Immature natural killer cell (primary cell): Measurements from ENCODE around the gene ZMAT5. TPM values are rescaled to one million over a fixed set of nuclear protein-coding genes. Genes with fewer than 3 reads are reported as not detected.

Experiments
- DNase-seq, 3 donors: peaks; one replicate each; pipeline ENCODE4 v3.0.0; 2022; ENCODE audit warnings: mixed read lengths in 1 of 3
- H3K27ac Mint-ChIP-seq, 6 donors: one replicate each; pipeline ENCODE4 v1.8.0; 2020; ENCODE audit warnings: mixed read lengths in 6 of 6, mild to moderate bottlenecking in 5 of 6, inconsistent platforms in 4 of 6, moderate library complexity in 3 of 6
- H3K27me3 Mint-ChIP-seq, 3 donors: one replicate each; pipeline ENCODE4 v1.8.0; 2020 to 2021; ENCODE audit warnings: low read depth in 3 of 3, mild to moderate bottlenecking in 3 of 3, mixed read lengths in 3 of 3, moderate library complexity in 3 of 3, inconsistent platforms in 1 of 3
- H3K36me3 Mint-ChIP-seq, 3 donors: one replicate each; pipeline ENCODE4 v1.8.0; 2020; ENCODE audit warnings: mixed read lengths in 3 of 3, inconsistent platforms in 2 of 3, mild to moderate bottlenecking in 2 of 3
- H3K4me1 Mint-ChIP-seq, 2 donors: one replicate each; pipeline ENCODE4 v1.8.0; 2020; ENCODE audit warnings: inconsistent platforms in 2 of 2, mild to moderate bottlenecking in 2 of 2, mixed read lengths in 2 of 2, moderate library complexity in 1 of 2
- H3K4me3 Mint-ChIP-seq, 5 donors: one replicate each; pipeline ENCODE4 v1.8.0; 2020; ENCODE audit warnings: mild to moderate bottlenecking in 5 of 5, mixed read lengths in 5 of 5, inconsistent platforms in 3 of 5, moderate library complexity in 3 of 5
- H3K9me3 Mint-ChIP-seq, 6 donors: one replicate each; pipeline ENCODE4 v1.8.0; 2020; ENCODE audit warnings: mild to moderate bottlenecking in 6 of 6, mixed read lengths in 6 of 6, inconsistent platforms in 4 of 6, moderate library complexity in 3 of 6
- polyA plus RNA-seq, 3 donors: library from polyadenylated mRNA; unstranded; fragments of 300-500 nt; fragmentation: Illumina TruSeq; gene quantifications; one replicate each; pipeline ENCODE4 v1.2.3, GENCODE V29; 2021

The ZMAT5 gene
- polyA plus RNA-seq, 3 donors from 2014 or later = 59.3 to 77.7 (median 72.2) TPM

- DNase-seq = no peak
- Mint-ChIP-seq H3K27me3 (peaks cover 0 to 3% (median 0%) of the 10 kb centered on the region in 3 donors), H3K27ac (no peak overlapping the region), H3K9me3 (no peaks in the 10 kb centered on the region), H3K4me3 (no peak overlapping the region), H3K36me3 (peaks cover 12 to 43% (median 16%) of the 10 kb centered on the region in 3 donors), H3K4me1 (peaks cover 0 to 25% of the 10 kb centered on the region in 2 donors)
Observed at GRCh38 chr22:29799217-29799680, 32.4 kb upstream of the ZMAT5 start.

GRCh38 chr22:29798801-29799200 lies 32.0 kb upstream of the ZMAT5 start:
- H3K9me3 Mint-ChIP-seq = no peaks in the 10 kb centered on the region
- peak overlapping the region in 1 of 6 donors; percentile 41 for H3K27ac Mint-ChIP-seq
- H3K27me3 Mint-ChIP-seq = peaks cover 0 to 3% (median 0%) of the 10 kb centered on the region in 3 donors
- no peak overlapping the region for H3K4me3 Mint-ChIP-seq
- no peak for DNase-seq
- peaks cover 12 to 42% (median 16%) of the 10 kb centered on the region in 3 donors for H3K36me3 Mint-ChIP-seq
- H3K4me1 Mint-ChIP-seq = peaks cover 0 to 25% of the 10 kb centered on the region in 2 donors

- DNase-seq = no peak
- Mint-ChIP-seq H3K27ac (peak overlapping the region in 3 of 6 donors; percentile 14 to 66 (median 21)), H3K36me3 (peaks cover 9 to 37% (median 12%) of the 10 kb centered on the region in 3 donors), H3K4me1 (peaks cover 0 to 25% of the 10 kb centered on the region in 2 donors), H3K27me3 (peaks cover 0 to 3% (median 0%) of the 10 kb centered on the region in 3 donors), H3K9me3 (no peaks in the 10 kb centered on the region), H3K4me3 (no peak overlapping the region)
Observed at GRCh38 chr22:29798318-29798717, 31.5 kb upstream of the ZMAT5 start.

GRCh38 chr22:29797351-29797750 lies 30.5 kb upstream of the ZMAT5 start:
- Mint-ChIP-seq H3K9me3 (no peaks in the 10 kb centered on the region), H3K4me3 (no peak overlapping the region), H3K27ac (peak overlapping the region in 1 of 6 donors; percentile 40), H3K27me3 (peaks cover 0 to 3% (median 0%) of the 10 kb centered on the region in 3 donors), H3K4me1 (peaks cover 0 to 25% of the 10 kb centered on the region in 2 donors), H3K36me3 (peaks cover 9 to 36% (median 11%) of the 10 kb centered on the region in 3 donors)
- peak in 1 of 3 donors; percentile 14 for DNase-seq

- peaks cover 0 to 3% (median 0%) of the 10 kb centered on the region in 3 donors for H3K27me3 Mint-ChIP-seq
- peaks cover 0 to 25% of the 10 kb centered on the region in 2 donors for H3K4me1 Mint-ChIP-seq
- no peak for DNase-seq
- no peaks in the 10 kb centered on the region for H3K9me3 Mint-ChIP-seq
- H3K27ac Mint-ChIP-seq = no peak overlapping the region
- no peak overlapping the region for H3K4me3 Mint-ChIP-seq
- peaks cover 6 to 35% (median 9%) of the 10 kb centered on the region in 3 donors for H3K36me3 Mint-ChIP-seq
Observed at GRCh38 chr22:29795663-29796062, 28.9 kb upstream of the ZMAT5 start.

GRCh38 chr22:29793396-29793795 lies 26.6 kb upstream of the ZMAT5 start:
- peaks cover 0 to 14% of the 10 kb centered on the region in 2 donors for H3K4me1 Mint-ChIP-seq
- H3K9me3 Mint-ChIP-seq = no peaks in the 10 kb centered on the region
- DNase-seq = no peak
- H3K36me3 Mint-ChIP-seq = peaks cover 4 to 31% (median 5%) of the 10 kb centered on the region in 3 donors
- no peak overlapping the region for H3K27ac Mint-ChIP-seq
- peaks cover 0 to 3% (median 0%) of the 10 kb centered on the region in 3 donors for H3K27me3 Mint-ChIP-seq
- no peak overlapping the region for H3K4me3 Mint-ChIP-seq

GRCh38 chr22:29790061-29790460 lies 23.3 kb upstream of the ZMAT5 start:
- Mint-ChIP-seq H3K4me3 (no peak overlapping the region), H3K36me3 (peaks cover 8 to 28% (median 12%) of the 10 kb centered on the region in 3 donors), H3K27ac (peak overlapping the region in 1 of 6 donors; percentile 56), H3K4me1 (no peaks in the 10 kb centered on the region), H3K9me3 (no peaks in the 10 kb centered on the region), H3K27me3 (no peaks in the 10 kb centered on the region)
- DNase-seq = no peak

GRCh38 chr22:29788339-29789279 lies 21.8 kb upstream of the ZMAT5 start:
- DNase-seq = no peak
- Mint-ChIP-seq H3K4me3 (no peak overlapping the region), H3K27me3 (no peaks in the 10 kb centered on the region), H3K9me3 (no peaks in the 10 kb centered on the region), H3K27ac (peak overlapping the region in 1 of 6 donors; percentile 13), H3K4me1 (no peaks in the 10 kb centered on the region), H3K36me3 (peaks cover 8 to 26% (median 12%) of the 10 kb centered on the region in 3 donors)

- DNase-seq = no peak
- Mint-ChIP-seq H3K27ac (no peak overlapping the region), H3K36me3 (peaks cover 8 to 26% (median 12%) of the 10 kb centered on the region in 3 donors), H3K4me3 (no peak overlapping the region), H3K9me3 (no peaks in the 10 kb centered on the region), H3K4me1 (no peaks in the 10 kb centered on the region), H3K27me3 (no peaks in the 10 kb centered on the region)
Observed at GRCh38 chr22:29787371-29787980, 20.7 kb upstream of the ZMAT5 start.

GRCh38 chr22:29786031-29786430 lies 19.2 kb upstream of the ZMAT5 start:
- no peaks in the 10 kb centered on the region for H3K27me3 Mint-ChIP-seq
- peak overlapping the region in 1 of 6 donors; percentile 68 for H3K27ac Mint-ChIP-seq
- H3K4me1 Mint-ChIP-seq = no peaks in the 10 kb centered on the region
- H3K9me3 Mint-ChIP-seq = no peaks in the 10 kb centered on the region
- H3K4me3 Mint-ChIP-seq = no peak overlapping the region
- H3K36me3 Mint-ChIP-seq = peaks cover 8 to 18% (median 12%) of the 10 kb centered on the region in 3 donors
- no peak for DNase-seq

GRCh38 chr22:29784451-29785361 lies 17.9 kb upstream of the ZMAT5 start:
- Mint-ChIP-seq H3K9me3 (no peaks in the 10 kb centered on the region), H3K4me1 (no peaks in the 10 kb centered on the region), H3K36me3 (peaks cover 4 to 12% (median 12%) of the 10 kb centered on the region in 3 donors), H3K4me3 (no peak overlapping the region), H3K27ac (no peak overlapping the region), H3K27me3 (no peaks in the 10 kb centered on the region)
- DNase-seq = no peak

GRCh38 chr22:29782061-29782845 lies 15.4 kb upstream of the ZMAT5 start:
- Mint-ChIP-seq H3K9me3 (no peaks in the 10 kb centered on the region), H3K27ac (no peak overlapping the region), H3K36me3 (peaks cover 0 to 4% (median 2%) of the 10 kb centered on the region in 3 donors), H3K4me1 (no peaks in the 10 kb centered on the region), H3K27me3 (no peaks in the 10 kb centered on the region), H3K4me3 (no peak overlapping the region)
- DNase-seq = no peak
